NCI-H2107 treated with DMSO at 0.1 percent for 48 hours (cell line): ENCODE results near the gene FOXF2.

Experiments
- DNase-seq: peaks from one replicate; lab custom pipeline; 2025; ENCODE audit not compliant: unreplicated experiment; lab: John Stamatoyannopoulos, UW

Gene FOXF2

DNA sequence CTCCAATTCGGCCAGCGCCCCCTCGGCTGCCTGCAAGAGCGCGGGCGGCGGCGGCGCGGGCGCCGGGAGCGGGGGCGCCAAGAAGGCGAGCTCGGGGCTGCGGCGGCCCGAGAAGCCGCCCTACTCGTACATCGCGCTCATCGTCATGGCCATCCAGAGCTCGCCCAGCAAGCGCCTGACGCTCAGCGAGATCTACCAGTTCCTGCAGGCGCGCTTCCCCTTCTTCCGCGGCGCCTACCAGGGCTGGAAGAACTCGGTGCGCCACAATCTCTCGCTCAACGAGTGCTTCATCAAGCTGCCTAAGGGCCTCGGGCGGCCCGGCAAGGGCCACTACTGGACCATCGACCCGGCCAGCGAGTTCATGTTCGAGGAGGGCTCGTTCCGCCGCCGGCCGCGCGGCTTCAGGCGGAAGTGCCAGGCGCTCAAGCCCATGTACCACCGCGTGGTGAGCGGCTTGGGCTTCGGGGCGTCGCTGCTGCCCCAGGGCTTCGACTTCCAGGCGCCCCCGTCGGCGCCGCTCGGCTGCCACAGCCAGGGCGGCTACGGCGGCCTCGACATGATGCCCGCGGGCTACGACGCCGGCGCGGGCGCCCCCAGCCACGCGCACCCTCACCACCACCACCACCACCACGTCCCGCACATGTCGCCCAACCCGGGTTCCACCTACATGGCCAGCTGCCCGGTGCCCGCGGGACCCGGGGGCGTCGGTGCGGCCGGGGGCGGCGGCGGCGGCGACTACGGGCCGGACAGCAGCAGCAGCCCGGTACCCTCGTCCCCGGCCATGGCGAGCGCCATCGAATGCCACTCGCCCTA lies 963 bp downstream of the FOXF2 start:
- no peak for DNase-seq

GRCh38 chr6:1390946-1391799 lies 1.8 kb downstream of the FOXF2 start:
- no peak for DNase-seq

GRCh38 chr6:1391800-1392309 lies 2.5 kb downstream of the FOXF2 start:
- DNase-seq, result no peak

DNA sequence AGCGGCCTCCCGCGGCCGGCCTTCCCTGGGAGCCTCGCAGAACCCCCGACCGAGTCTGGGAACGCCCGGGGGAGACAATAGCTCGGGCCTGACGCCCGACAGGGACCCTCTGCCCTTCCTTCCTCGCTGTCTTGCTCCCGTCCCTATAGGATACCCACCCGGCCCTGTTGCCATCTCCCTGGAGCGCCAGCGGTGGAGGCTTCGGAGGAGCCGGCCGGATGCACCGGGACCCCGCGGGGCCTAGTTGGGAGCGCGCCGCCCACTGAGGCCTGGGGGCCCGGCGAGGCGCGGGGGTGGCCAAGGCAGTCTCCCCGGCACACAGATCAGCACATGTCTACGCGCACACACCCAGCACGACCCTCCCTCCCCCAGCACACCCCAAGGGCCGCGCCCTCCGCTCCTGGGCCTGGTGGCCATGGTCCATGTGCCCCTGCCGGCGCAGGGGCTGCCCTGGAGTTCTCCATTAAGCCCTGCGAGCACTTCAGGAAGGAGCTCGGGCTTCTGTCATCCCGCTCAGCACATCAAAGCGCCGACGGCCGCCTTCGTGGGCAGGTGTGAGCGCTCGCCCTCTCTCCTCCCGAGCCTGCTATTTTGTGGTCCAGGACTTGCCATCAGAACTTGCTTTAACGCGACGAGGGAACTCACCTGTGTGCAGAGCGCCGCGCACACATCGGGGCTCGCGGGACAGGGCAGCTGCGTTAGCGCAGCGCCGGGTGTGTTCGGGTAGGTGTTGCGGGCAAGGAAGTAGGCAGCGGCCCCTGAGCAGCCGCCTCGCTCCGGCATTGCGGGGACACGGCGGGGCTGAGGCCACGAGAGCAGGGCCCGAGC lies 3.7 kb downstream of the FOXF2 start:
- no peak for DNase-seq

- DNase-seq, result no peak
These were observed 4.4 kb downstream of the FOXF2 start for GRCh38 chr6:1393641-1394283.

DNA sequence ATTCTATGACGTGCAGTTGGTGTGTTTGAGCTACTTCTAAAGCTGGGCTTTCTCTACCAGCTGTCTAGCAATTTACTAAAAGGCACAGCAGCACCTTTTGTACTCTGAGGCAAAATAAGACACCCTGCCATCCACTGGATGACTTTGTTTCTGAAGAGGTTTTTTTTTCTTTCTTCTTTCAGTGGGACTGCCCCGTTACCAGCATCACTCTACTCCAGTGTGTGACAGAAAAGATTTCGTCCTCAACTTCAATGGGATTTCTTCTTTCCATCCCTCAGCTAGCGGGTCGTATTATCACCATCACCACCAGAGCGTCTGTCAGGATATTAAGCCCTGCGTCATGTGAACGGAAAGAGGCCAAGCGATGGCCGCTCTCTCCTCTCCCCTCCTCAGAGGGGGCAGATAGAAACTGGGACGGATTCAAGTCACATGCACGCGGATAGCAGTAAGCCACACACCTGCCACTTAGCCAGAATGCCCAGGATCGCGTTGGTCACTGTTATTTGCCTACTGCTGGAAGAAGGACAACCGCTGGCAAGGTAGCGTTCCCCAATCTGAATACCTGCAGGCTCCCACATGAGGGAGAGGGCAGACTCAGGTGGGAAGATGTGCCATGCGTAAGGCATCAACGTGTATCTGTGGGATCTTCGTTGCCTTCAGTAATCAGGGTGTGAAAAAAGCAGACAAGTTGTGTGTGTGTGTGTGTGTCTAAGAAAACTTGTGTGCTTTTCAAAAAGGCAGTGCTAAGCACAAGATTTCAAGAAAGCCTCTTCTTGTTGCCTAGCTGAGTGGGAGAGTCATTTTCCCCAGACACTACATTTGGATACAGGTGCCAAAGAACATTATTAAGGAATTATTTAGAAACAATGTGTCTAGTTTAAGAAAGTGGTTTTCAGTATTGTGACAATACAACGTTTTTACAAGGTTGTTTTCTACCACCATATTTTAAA lies 5.4 kb downstream of the FOXF2 start:
- no peak for DNase-seq

GRCh38 chr6:1395506-1395905 lies 6.1 kb downstream of the FOXF2 start:
- DNase-seq, result no peak

GRCh38 chr6:1395941-1396908 lies 6.8 kb downstream of the FOXF2 start:
- no peak for DNase-seq

DNA sequence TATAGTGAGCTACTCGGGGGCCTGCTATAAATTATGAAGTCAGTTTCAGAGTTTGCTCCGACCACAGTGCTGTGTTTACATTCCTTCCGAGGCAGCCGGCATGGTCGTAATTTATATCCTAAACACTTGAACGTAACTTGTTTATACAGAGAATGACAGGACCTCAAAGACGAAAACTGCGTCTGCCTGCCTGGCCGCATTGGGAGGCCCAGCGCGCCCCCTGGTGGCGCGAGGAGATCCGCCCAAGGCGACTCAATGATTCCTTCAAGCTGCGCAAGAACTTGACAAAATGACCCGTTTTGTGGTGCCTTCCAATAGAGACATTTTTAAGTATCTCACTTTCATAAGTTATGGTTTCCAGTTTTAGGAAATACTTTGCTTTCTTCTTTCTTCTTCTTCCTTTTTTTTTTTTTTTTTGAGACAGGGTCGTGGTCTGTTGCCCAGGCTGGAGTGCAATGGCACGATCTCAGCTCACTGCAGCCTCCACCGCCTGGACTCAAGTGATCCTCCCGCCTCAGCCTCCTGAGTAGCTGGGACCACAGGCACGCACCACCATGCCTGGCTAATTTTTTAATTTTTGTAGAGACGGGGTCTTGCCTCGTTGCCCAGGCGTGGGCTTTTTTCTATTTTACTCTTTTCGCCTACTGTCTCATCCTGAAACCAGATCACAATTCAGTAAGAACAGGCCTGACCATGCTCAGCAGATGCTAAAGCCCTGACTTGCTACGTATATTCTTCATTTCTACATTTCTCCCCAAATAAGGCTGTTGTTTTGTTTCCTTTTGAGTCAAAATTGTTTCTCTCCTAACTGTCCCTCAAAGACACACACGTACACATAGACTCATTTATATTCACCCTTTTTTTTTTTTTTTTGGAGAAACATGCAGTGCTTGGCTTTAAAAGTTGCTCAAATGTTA lies 7.8 kb downstream of the FOXF2 start:
- no peak for DNase-seq

DNA sequence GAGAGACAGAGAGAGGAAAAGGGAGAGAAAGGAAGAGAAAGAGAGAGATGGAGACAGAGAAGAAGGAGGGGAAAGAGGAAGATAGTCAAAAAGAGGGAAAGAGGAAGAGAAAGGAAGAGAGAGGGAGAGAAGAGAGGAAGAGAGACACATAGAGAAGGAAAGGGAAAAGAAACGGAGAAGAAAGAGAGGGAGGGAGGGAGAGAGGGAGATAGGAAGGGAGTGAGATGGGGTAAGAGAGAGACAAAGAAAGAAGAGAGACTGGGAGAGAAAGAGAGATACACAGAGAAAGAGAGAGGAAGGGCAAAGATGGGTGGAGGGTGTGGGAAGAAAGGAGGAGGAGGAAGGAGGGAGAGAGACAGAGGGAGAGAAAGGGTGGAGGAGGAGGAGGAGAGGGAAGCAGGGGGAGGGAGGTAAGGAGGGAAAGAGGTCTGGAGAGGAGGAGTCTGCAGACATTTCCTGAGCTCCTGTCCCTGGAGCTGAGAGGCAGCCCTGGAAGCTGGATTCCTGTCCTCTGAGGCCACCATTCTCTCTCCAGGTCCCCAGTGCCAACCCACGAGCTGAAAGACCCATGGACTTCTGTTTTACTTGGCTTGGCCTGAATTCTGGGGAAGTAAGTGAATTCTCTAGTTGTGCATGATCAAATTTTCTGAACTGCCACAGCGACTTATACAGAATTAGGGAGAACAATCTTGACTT lies 9.9 kb downstream of the FOXF2 start:
- no peak for DNase-seq

DNA sequence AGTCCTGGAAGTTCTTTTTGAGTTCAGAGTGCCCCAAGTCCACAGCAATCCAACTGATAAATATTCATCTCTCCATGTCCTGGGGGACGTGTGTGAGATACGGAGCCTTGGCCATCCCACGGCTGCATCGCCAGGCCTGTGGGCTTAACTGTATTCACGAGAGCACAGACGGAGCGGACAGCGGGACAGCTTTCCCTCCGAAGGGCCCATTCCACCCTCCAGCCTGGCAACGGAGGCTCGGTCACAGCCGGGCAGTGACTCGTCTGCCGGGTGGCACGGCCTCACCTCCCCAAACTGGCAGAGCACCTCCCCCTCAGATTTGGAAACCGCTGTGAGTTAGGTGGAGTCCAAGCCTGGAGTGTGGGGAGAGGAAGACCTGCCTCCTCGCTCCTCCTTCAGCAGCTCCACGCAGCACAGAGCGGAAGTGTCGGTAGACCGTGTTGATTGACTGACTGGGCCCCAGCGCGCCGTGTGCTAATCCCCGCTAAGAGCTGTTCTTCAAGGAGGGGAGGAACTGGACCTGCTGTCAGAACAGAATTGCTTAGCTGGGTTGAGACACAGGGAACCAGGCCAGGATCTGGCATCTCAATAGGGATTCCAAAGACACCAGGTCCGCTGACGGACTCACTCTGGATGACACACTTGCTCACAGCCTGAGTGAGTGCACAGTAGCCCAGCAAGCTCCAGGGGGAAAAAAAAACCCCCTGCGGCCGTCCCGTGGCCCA lies 10.9 kb downstream of the FOXF2 start:
- no peak for DNase-seq

GRCh38 chr6:1402369-1402768 lies 13.0 kb downstream of the FOXF2 start:
- DNase-seq, result no peak

- no peak for DNase-seq
These were observed 13.5 kb downstream of the FOXF2 start for GRCh38 chr6:1402868-1403267.

- no peak for DNase-seq
These were observed 14.7 kb downstream of the FOXF2 start for GRCh38 chr6:1403851-1404712.

- no peak for DNase-seq
These were observed 15.3 kb downstream of the FOXF2 start for GRCh38 chr6:1404713-1405098.
